Globus pallidus (tissue), 1 donor: ENCODE data around the gene TEX9.
"Not testable (repeated sequence)": the region's sequence is repeated elsewhere in the genome, so short reads cannot be mapped to it uniquely, and the experiment has no call there.

ENCODE experiments used
- DNase-seq: peaks from one replicate; pipeline ENCODE4 v3.0.0-alpha.2; 2015; ENCODE audit warnings: low spot score

Gene TEX9

GRCh38 chr15:56366211-56366610, 985 bp downstream of the TEX9 start:
- no peak for DNase-seq

- no peak for DNase-seq
Observed at GRCh38 chr15:56367156-56367555, 1.9 kb downstream of the TEX9 start.

GRCh38 chr15:56369234-56369633, 4.0 kb downstream of the TEX9 start:
- DNase-seq: no peak

- DNase-seq: no peak
Observed at GRCh38 chr15:56371495-56372147, 6.4 kb downstream of the TEX9 start.

- DNase-seq: not testable (repeated sequence)
Observed at GRCh38 chr15:56374693-56375092, 9.5 kb downstream of the TEX9 start.

- not testable (repeated sequence) for DNase-seq
Observed at GRCh38 chr15:56377822-56378221, 12.6 kb downstream of the TEX9 start.

GRCh38 chr15:56383010-56383409, 17.8 kb downstream of the TEX9 start:
- no peak for DNase-seq

GRCh38 chr15:56385908-56386307, 20.7 kb downstream of the TEX9 start:
- DNase-seq: no peak

GRCh38 chr15:56390739-56391267, 25.6 kb downstream of the TEX9 start:
- no peak for DNase-seq

- no peak for DNase-seq
Observed at GRCh38 chr15:56393277-56393676, 28.1 kb downstream of the TEX9 start.

GRCh38 chr15:56394909-56395308, 29.7 kb downstream of the TEX9 start:
- no peak for DNase-seq

GRCh38 chr15:56397325-56397724, 32.1 kb downstream of the TEX9 start:
- not testable (repeated sequence) for DNase-seq

- DNase-seq: not testable (repeated sequence)
Observed at GRCh38 chr15:56399209-56399608, 34.0 kb downstream of the TEX9 start.

- no peak for DNase-seq
Observed at GRCh38 chr15:56410721-56411120, 45.5 kb downstream of the TEX9 start.

- DNase-seq: no peak
Observed at GRCh38 chr15:56411122-56411749, 46.0 kb downstream of the TEX9 start.

- not testable (repeated sequence) for DNase-seq
Observed at GRCh38 chr15:56413114-56413733, 48.0 kb downstream of the TEX9 start.

GRCh38 chr15:56425276-56425675, 60.0 kb downstream of the TEX9 start:
- no peak for DNase-seq

GRCh38 chr15:56425976-56426375, 60.8 kb downstream of the TEX9 start:
- DNase-seq: no peak

- peak; percentile 24 for DNase-seq
Observed at GRCh38 chr15:56428821-56429458, 63.7 kb downstream of the TEX9 start.

GRCh38 chr15:56432304-56432703, 67.1 kb downstream of the TEX9 start:
- DNase-seq: no peak

GRCh38 chr15:56440214-56440770, 75.1 kb downstream of the TEX9 start:
- no peak for DNase-seq

GRCh38 chr15:56442354-56442753, 77.1 kb downstream of the TEX9 start:
- DNase-seq: no peak
